HG03066 (cell line): Measurements from ENCODE around the gene INSYN2A.

Experiments used
- ATAC-seq: cut with Tn5 transposase; IDR thresholded peaks from one replicate; pipeline ENCODE4 v1.9.1; 2021; ENCODE audit warnings: low read depth; ENCODE audit not compliant: unreplicated experiment

Gene INSYN2A

DNA sequence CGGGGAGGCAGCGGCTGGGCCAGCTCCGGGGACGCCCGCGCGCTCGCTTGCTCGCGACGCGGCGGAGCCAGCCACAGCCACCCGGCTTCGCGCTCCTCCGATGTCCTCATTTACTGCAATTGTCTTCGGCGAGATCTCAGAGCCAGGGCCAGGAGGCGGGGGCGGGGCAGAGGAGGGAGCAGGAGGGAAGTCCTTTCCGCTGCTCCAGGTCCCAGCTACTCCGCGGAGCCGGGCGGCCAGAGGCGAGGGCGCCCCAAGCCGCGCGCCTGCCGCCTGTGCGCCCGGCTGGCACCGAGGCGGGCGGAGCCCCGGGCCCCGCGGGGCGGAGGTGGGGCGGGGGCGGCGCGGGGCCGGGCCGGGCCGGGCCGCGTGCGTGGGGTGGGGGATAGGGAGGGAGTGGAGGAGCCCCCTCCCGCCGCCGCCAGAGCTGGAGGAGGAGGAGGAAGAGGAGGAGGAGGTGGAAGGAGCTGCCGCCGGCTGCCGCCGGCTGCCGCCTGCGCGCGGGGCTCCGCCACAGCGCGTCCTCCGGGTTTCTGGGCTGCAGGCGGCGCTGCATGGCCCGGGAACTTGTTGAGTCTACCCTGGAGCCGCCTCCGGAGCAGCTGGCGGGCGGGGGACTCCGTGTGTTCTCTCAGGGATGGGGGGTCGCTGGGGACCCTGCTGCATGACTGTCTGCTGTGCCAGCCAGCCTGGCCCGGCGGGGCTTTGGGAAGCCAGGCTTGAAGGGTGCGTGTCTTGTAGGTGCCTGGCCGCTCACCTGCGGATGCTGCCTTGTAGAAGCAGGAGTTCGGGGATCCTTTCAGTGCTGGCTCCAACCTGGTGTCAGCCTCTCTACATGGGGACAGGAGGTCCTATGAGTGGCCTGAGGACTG is at the start of gene INSYN2A:
TSS of gene INSYN2A (minus strand) at position 310 of the 872 bp plus-strand sequence. CDS start 20,196 bp downstream, outside the sequence.
- no peak for ATAC-seq

DNA sequence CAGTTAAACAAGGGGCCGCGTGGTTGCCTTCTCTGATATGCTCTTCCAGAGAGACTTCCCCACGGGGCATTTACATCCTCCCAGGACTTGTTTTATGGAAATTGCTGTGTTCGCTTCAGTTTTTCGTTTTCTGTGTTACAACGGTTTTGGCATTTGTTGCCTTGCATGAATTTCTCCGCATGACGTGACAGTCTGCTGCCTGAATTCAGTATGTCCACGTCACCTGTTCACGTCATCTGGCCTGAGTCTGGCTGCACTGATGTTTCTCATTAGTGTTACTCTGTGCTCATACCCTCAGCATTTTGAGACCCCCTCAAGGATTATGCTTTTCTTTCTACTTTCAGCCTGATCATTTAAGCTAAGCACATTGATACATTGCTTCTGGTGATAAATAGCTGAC is 49.1 kb upstream of the INSYN2A start:
- no peak for ATAC-seq

GRCh38 chr10:127243490-127244272 is 47.3 kb upstream of the INSYN2A start:
- no peak for ATAC-seq

DNA sequence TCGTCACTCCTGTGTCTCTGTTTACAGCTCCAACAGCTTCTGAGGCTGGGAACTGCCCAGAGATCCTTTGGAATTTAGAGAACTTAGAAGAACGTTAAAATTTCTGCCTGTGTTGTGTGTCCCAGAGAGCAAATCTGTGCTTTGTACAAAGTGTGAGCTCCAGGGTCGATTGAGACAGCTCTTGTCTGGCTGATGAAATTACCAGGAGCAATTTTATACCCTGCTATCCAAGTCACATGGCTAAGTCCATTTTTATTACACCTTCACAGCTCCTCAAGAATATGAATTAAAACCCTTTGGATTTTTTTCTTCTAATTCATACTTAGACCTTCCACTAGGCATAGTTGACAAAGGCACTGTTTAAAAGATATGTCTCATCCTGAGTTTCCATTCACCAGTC is 46.5 kb upstream of the INSYN2A start:
- no peak for ATAC-seq

DNA sequence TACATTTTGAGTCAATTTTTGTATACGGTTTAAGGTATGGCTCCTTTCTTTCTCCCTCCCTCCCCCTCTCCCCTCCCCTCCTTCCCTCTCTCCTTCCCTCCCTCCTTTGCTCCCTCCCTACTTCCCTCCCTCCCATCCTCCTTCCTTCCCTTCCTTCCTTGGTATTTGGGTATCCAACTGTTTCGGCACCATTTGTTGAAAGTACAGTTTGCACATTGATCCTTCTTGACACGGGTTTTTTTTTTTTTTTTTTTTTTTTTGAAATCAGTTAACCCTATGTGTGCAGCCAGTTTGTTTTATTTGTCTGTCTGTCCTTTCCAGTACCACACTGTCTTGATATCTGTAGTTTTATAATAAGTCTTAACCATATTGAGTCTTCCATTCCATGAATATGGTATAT is 39.9 kb upstream of the INSYN2A start:
- ATAC-seq: no peak

DNA sequence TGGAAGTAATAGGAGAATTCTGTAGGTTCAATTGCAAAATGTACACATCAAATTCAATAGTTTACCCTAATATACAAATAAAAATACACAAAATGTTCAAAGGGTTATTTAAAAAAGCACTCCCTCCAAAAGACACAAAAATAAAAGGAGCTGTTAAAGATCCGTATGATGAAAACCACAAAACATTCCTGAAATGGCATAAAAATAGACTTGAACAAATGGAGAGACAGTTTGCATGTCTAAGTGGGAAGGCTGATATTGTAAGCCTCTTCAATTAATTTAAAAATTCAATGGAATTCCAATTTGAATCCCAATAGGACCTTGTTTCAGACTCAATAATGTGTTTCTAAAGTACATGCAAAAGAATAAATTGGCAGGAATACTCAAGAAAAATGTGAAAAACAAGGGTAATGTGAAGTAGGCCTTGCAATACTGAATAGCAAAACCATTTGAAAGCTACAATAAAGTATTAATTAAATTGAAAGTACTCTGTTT is 38.0 kb upstream of the INSYN2A start:
- no peak for ATAC-seq

DNA sequence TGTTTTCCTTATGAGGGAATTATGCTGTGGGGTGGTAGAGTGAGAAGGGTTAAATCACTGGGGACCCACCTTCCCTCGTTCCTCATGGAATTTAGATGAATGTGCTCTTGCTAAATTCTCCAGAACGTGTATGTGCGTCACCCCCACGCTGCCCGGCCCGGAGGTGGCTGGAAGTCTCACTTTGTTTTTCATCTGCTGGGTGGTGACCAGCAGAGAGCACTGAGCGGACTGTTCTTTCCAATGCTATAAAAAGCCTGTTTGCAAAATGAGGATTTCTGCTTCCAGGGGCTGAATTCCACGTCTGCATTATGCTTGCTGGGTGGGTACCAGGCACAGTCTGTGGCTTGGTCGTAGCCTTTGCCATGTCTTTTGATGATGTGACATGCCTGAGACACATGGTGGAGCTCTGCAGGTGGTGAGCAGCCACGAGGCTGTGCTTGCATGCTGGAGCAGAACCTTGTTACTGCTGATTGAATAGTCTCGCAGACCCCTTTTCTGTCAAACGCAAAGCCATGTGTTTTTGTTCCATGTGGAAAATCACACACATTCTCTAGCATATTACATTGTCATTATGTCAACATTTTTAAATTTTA is 31.9 kb upstream of the INSYN2A start:
- ATAC-seq: no peak

- ATAC-seq: no peak
These were observed 31.3 kb upstream of the INSYN2A start for GRCh38 chr10:127227663-127228062.

GRCh38 chr10:127227027-127227426 is 30.6 kb upstream of the INSYN2A start:
- no peak for ATAC-seq

DNA sequence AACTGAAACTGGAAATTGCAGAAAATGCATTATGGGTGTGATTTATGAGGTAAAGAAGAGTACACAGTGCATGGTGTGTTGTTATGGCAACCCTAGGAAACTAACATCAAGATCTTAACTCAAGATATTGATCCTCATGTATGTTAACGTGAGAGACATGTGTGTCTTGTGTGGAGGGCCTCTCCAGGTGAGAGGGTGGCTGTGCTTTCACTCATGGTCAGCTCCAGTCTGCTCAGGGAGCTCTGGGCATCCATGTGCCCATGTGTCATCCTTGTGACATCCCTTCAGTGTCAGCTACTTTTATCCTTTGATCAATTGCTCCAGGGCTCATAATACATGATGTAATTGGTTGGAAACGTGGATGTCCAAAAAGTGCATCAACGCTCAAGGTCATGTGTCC is 24.9 kb upstream of the INSYN2A start:
- ATAC-seq: no peak

DNA sequence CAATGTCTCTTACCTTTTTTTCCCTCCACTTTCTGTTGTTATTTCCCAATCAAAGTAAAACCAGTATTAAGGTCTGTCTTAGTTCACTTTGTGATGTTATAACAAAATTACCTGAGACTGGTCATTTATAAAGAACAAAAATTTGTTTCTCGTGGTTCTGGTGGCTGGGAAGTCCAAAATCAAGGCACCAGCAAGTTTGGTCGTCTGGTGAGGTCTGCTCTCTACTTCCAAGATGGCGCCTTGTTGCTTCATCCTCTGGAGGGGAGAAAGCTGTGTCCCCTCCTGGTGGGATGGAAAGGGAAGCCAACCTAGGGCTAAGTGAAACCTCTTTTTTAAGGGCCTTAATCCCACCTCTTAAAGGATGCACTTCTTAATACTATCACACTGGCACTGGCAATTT is 22.3 kb upstream of the INSYN2A start:
- ATAC-seq: no peak

DNA sequence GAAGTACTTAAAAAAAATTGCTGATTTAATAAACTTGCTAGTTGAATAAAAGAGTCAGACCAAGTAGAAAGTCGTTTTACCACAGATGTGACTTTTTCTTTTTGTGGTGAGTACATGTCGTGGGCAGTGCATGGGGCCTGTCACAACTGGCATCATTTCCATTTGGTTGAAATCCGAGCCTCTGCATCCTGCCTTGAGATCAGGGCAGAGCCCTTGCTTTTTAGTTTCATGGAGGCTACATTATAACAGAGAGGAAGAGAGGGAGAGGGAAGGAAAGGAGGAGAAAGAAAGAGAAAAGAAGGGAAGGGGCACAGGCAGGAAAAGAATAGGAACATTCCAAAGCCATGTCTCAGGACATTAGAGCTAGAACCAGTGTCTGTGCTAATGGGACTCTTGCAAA is 20.4 kb upstream of the INSYN2A start:
- ATAC-seq: no peak

DNA sequence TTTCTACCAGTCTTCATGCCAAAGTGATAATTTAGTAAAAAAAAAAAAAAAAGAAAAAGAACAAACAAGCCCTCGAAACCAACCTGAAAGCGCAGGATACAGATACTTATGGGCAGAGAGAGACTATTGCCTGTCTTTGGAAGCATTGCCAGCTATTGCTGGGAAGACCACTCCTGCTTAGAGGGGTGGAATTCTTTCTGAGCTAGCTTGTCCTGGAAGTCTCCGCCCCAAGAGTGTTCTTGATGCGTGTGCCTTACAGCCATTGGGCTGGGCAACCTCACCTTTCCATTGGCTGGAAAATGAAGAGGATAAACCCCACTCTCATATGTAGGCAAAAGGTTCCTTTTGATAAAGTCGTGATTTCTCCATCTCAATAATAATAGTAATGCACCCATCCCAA is 19.9 kb upstream of the INSYN2A start:
- ATAC-seq: no peak

GRCh38 chr10:127215866-127216265 is 19.5 kb upstream of the INSYN2A start:
- ATAC-seq: no peak

DNA sequence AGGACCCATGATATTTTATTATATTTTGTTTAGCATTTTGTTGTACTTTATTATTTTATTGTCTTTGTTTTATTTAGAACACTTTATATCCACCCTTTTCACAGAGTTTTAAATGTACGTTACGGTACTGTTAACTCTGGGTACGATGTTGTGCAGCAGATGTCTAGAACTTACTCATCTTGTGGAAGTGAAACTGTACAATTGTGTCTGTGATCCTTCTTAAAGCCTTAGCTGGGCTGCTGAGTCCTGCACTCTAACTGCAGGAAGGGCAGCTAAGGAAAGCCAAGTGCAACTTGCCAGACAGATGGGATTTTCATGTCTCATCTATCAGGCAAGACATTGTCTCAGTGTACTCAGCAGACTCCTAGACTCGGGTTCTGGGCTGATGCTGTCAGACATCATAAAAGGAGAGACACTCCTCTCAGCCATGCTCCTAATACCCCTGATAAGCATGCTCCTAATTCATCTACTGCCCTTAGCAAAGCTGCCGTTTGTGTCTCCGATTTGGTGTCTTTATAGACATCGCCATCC is 14.6 kb upstream of the INSYN2A start:
- ATAC-seq: no peak

DNA sequence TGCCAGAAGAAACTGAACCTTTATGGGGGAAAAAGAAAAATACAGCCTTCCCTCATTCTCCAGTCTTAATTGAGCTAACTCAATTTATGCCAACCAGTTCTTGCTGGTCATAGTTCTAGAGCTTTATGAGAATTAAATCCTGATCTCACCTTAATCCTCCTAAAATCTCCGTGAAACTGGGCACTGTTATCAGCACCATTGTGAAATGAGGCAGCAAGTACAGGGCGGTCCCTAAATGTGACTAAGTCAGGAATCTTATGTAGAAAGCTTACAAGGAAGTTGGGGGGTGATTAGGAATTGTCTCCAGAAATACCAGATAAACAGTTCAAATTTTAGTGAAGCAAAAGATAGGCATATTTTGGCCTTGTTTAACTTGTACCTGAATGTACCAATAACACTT is 10.7 kb upstream of the INSYN2A start:
- no peak for ATAC-seq

- ATAC-seq: no peak
These were observed 6.7 kb upstream of the INSYN2A start for GRCh38 chr10:127203067-127203466.

GRCh38 chr10:127200646-127201045 is 4.3 kb upstream of the INSYN2A start:
- ATAC-seq: no peak

DNA sequence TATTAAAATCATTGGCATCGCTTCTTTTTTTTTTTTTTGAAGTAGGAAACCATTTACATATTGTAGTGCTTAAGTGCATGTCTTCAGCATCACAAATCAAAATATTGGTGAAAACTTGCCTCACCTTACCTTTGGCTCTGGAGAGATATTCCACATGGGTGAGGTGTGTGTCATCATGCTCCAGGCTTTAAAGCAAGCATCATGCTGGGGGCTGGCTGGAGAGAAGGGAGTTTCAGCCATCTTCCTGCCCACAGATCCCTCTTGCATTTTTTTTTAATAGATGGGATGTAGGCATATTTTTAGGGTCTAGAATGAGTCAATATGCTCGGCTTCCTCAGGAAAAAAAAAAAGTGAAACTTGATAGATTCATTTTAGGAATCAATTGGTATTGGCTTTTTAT is 2.3 kb upstream of the INSYN2A start:
- no peak for ATAC-seq

DNA sequence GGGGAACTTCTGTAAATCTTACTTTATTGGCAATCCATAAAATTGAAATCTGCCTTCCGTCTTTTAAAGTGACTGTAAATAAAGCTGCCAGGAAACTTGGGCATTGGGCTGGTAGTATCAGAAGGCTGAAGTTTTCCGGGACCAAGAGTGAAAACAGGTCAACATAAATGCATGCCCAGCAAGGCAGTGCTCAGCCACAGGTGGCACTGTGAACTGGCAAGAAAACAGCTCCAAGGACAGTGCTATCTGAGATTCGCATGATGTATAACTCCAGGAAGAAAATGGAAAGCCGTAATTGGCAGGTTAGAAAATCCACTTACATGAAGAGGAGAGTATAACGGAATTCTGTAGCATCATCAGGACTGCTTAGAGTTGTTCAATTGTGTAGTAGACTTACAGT is 1.9 kb upstream of the INSYN2A start:
- ATAC-seq: no peak

- ATAC-seq: no peak
These were observed 702 bp upstream of the INSYN2A start for GRCh38 chr10:127197154-127197432.
